HG03060 (cell line): ENCODE measurements around the gene BEST1.

Experiments used
- ATAC-seq: cut with Tn5 transposase; IDR thresholded peaks from one replicate; pipeline ENCODE4 v1.9.1; 2021; ENCODE audit warnings: low read depth, moderate number of reproducible peaks; ENCODE audit not compliant: unreplicated experiment

The BEST1 gene

DNA sequence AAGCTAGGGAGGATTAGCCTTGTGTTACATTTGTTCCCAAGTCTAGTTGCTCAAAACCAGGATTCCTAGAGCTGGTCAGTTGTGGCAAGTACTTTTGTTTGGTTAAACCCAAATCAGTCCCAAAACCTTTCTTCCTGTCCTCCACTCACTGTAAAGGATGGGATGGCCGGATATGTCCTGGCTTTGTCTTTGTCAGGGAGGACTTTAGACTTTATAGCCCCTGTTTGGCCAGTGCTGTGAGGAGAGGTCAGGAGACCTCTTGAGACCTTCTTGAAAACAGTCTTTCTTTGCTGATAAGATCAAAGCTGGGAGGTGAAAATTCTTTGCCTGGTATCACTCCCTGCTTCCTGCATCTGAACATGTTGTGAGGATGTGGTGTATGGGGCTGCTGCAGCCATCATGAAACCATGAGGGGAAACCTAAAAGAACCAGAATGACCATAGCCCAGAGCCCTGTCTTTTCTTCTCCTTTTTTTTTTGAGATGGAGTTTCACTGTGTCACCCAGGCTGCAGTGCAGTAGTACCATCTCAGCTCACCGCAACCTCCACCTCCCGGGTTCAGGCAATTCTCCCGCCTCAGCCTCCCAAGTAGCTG, 60.9 kb downstream of the BEST1 start:
- no peak for ATAC-seq

DNA sequence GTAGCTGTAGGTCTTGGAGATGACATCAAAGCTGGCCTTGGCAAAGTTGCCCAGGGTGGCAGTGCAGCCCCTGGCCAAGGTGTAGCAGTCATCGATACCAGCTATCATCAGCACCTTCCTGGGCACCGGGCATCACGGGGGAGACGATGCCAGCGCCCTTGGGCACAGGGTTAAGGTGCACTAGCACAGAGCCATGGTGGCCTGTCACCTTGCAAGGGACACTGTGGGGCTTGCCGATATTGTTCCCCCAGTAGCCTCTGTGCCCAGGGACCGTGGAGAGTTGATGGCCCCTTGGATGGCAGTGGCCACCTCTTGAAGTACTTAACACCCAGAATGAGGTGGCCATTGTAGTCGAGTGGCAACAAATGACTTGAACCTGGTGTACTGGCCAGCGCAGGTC, 61.7 kb downstream of the BEST1 start:
- ATAC-seq: no peak

- no peak for ATAC-seq
Observed at GRCh38 chr11:62012451-62012831, 62.3 kb downstream of the BEST1 start.

DNA sequence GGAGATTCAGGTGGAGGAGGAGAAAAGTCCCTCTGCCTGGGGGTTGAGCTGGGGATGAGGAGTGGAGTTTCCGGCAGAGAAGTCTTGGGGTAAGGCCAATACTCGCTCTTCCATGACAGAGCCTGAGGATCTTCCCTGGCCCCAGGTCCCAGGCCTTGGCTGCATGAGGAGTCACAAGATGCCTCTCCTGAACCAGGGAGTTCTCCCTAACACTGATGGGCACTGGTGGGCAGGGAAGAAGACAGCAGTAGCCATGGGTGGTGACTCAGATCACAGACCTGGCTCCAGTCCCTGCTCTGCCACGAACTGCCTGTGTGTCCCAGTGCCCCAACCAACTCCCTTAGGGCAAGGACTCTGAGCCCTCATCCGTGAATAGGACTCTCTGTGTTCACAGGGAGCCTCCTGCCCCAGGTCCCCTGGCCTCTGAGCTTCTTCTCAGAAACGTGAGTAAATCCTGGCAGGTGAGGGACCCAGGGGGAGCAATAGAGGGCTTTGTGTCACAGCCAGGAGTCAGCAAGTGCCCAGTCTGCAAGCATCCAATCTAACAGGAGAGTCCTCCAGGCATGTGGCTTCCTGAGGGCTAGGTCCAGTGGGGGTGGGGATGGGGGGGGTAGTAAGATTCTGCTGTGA, 62.8 kb downstream of the BEST1 start:
- no peak for ATAC-seq
